Measurements from ENCODE around the gene CRYGC. TPM values are rescaled to one million over a fixed set of nuclear protein-coding genes. Genes with fewer than 3 reads are reported as not detected.

CRYGC gene
- total RNA-seq, 1 donor from 2014 or later: not detected

DNA sequence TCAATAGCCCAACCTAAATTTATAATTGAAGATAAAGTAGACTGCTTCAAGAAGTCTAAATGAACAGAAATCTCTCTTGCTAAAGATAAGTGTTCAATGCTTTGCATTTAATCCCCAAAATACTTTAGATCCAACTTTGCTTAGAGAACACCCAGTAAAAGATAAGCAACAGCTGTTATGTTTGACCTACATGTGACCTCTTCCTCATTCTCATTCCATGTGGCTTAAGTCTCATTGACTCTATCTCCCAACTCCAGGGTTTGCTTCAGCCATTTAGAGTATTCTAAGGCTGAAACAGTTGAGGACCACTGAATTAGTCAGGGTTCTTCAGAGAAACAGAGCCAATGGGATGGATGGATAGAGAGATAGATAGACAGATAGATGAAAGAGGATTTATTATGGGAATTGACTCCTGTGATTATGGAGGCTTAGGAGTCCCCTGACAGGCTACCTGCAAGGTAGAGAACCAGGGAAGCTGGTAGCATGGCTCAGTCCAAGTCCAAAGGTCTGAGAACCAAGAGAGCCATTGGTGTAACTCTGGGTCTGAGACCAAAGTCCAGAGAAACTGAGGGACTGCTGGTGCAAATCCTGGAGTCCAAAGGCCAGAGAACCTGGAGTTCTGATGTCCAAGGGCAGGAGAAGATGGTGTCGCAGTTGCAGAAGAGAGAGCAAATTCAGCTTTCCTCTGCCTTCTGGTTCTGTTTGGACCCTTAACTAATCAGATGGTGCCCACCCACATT is 37.4 kb downstream of the CRYGC start:
- Mint-ChIP-seq H3K27me3 (no peaks in the 10 kb centered on the region), H3K27ac (no peak overlapping the region), H3K4me1 (ENCODE audit: low read depth) (peaks cover 3% of the 10 kb centered on the region), H3K9me3 (ENCODE audit: low read depth) (peaks cover 3% of the 10 kb centered on the region), H3K4me3 (ENCODE audit: low read depth) (no peak overlapping the region), H3K36me3 (ENCODE audit: insufficient read depth) (no peaks in the 10 kb centered on the region)
- TF ChIP-seq, protein P1, sequence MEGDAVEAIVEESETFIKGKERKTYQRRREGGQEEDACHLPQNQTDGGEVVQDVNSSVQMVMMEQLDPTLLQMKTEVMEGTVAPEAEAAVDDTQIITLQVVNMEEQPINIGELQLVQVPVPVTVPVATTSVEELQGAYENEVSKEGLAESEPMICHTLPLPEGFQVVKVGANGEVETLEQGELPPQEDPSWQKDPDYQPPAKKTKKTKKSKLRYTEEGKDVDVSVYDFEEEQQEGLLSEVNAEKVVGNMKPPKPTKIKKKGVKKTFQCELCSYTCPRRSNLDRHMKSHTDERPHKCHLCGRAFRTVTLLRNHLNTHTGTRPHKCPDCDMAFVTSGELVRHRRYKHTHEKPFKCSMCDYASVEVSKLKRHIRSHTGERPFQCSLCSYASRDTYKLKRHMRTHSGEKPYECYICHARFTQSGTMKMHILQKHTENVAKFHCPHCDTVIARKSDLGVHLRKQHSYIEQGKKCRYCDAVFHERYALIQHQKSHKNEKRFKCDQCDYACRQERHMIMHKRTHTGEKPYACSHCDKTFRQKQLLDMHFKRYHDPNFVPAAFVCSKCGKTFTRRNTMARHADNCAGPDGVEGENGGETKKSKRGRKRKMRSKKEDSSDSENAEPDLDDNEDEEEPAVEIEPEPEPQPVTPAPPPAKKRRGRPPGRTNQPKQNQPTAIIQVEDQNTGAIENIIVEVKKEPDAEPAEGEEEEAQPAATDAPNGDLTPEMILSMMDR (IDR thresholded peaks at IDR 0.05; ENCODE audit: unreplicated experiment): no peak
- no peak for DNase-seq (ENCODE audit: low spot score, unreplicated experiment)

GRCh38 chr2:208090420-208090819 is 39.2 kb downstream of the CRYGC start:
- TF ChIP-seq, protein P1 (IDR thresholded peaks at IDR 0.05; ENCODE audit: unreplicated experiment): no peak
- H3K27me3 Mint-ChIP-seq: no peaks in the 10 kb centered on the region

DNA sequence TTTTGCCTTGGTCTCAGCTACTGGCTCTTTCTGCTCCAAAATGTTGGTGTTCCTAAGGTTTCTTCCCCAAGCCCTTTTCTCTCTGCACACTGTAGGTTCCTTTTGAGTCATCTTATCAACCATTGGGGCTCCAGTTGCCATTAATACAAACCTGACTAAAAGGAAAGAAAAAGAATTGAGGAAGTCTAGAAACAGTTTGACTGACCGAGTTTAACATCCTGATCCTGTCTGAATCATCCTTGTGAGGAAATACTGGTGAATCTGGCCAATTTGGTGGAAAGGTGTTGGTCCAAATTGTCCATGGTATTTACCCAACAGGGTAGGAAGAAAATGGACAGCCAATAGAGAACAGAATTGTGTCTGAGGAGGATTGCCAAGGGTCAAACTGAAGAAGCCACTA is 43.6 kb downstream of the CRYGC start:
- Mint-ChIP-seq H3K4me3 (ENCODE audit: low read depth) (no peak overlapping the region), H3K9me3 (ENCODE audit: low read depth) (peaks cover 9% of the 10 kb centered on the region), H3K36me3 (ENCODE audit: insufficient read depth) (no peaks in the 10 kb centered on the region), H3K4me1 (ENCODE audit: low read depth) (no peaks in the 10 kb centered on the region), H3K27ac (no peak overlapping the region), H3K27me3 (no peaks in the 10 kb centered on the region)
- no peak for DNase-seq (ENCODE audit: low spot score, unreplicated experiment)
- TF ChIP-seq, protein P1 (IDR thresholded peaks at IDR 0.05; ENCODE audit: unreplicated experiment): no peak

More at GRCh38 chr2:208090420-208090819, 39.2 kb downstream of the CRYGC start:
- DNase-seq (ENCODE audit: low spot score, unreplicated experiment): no peak
- Mint-ChIP-seq H3K4me3 (ENCODE audit: low read depth) (no peak overlapping the region), H3K9me3 (ENCODE audit: low read depth) (peaks cover 3% of the 10 kb centered on the region), H3K27ac (no peak overlapping the region), H3K4me1 (ENCODE audit: low read depth) (peaks cover 3% of the 10 kb centered on the region), H3K36me3 (ENCODE audit: insufficient read depth) (no peaks in the 10 kb centered on the region)

GRCh38 chr2:208083807-208084206 is 45.8 kb downstream of the CRYGC start:
- no peaks in the 10 kb centered on the region for H3K27me3 Mint-ChIP-seq
- no peak overlapping the region for H3K4me3 Mint-ChIP-seq (ENCODE audit: low read depth)
- no peaks in the 10 kb centered on the region for H3K36me3 Mint-ChIP-seq (ENCODE audit: insufficient read depth)
- H3K9me3 Mint-ChIP-seq (ENCODE audit: low read depth): peaks cover 17% of the 10 kb centered on the region
- no peak for DNase-seq (ENCODE audit: low spot score, unreplicated experiment)
- H3K27ac Mint-ChIP-seq: no peak overlapping the region
- TF ChIP-seq, protein P1 (IDR thresholded peaks at IDR 0.05; ENCODE audit: unreplicated experiment): no peak
- peaks cover 1% of the 10 kb centered on the region for H3K4me1 Mint-ChIP-seq (ENCODE audit: low read depth)

Other genes starting within 250 kb of the CRYGC start
- gene PLEKHM3, start 104.3 kb downstream of the CRYGC start, total RNA-seq: 18.0 and 19.2 TPM in 2 replicates
- not detected in 2 replicates for gene CRYGD, start 5.3 kb downstream of the CRYGC start, total RNA-seq
- gene CRYGB, start 16.3 kb upstream of the CRYGC start, total RNA-seq: not detected in 2 replicates
- gene CRYGA, start 33.8 kb upstream of the CRYGC start, total RNA-seq: not detected in 2 replicates
- gene C2orf80, start 60.2 kb upstream of the CRYGC start, total RNA-seq: not detected in 2 replicates
- gene IDH1, start 125.2 kb upstream of the CRYGC start, total RNA-seq: 260 and 267 TPM in 2 replicates
- 37.4 and 38.4 TPM in 2 replicates for gene PIKFYVE, start 136.4 kb upstream of the CRYGC start, total RNA-seq